ENCODE results near the gene RNF34. TPM values are rescaled to one million over a fixed set of nuclear protein-coding genes. Genes with fewer than 3 reads are reported as not detected.

Gene RNF34
- total RNA-seq, 2 experiments from 2014 or later: 85.4 to 145 TPM

GRCh38 chr12:121432740-121433480 lies 33.0 kb downstream of the RNF34 start:
- Histone ChIP-seq H3K4me2 (ENCODE audit: low read length) (no peak overlapping the region), H3K4me3 (ENCODE audit: low read depth, low read length, poor library complexity, severe bottlenecking) (no peak overlapping the region), H3K79me2 (ENCODE audit: insufficient read depth, low read depth, low read length) (no peaks in the 10 kb centered on the region), H3K4me1 (ENCODE audit: insufficient read depth, low read length, poor library complexity, severe bottlenecking) (no peaks in the 10 kb centered on the region), H3K9me3 (ENCODE audit: low read length) (peaks cover 10% of the 10 kb centered on the region), H4K20me1 (ENCODE audit: insufficient read depth, low read length) (no peaks in the 10 kb centered on the region), H3K27ac (ENCODE audit: low read depth, low read length, poor library complexity, severe bottlenecking) (no peak overlapping the region), H3K9me2 (ENCODE audit: insufficient read depth, low read length) (no peaks in the 10 kb centered on the region), H3K36me3 (ENCODE audit: insufficient read depth, low read length) (peaks cover 99% of the 10 kb centered on the region), H2AFZ (ENCODE audit: low read length) (no peak overlapping the region)
- CTCF ChIA-PET (ENCODE audit: unreplicated experiment): no interaction called here
- no peak for DNase-seq (ENCODE audit: low spot score)
- no peak for TF ChIP-seq CTCF (conservative IDR thresholded peaks at IDR 0.05; ENCODE audit: low read length)
- no peak for TF ChIP-seq EZH2phosphoT487 (IDR thresholded peaks at IDR 0.05; ENCODE audit: borderline replicate concordance, low read depth, low read length)
- intact Hi-C loops (cut with micrococcal nuclease; ENCODE audit: unreplicated experiment): no loop called here
- BruUV-seq (replicated peaks): no TSS peak
- POLR2A ChIA-PET: no interaction called here

GRCh38 chr12:121436706-121437105 lies 36.8 kb downstream of the RNF34 start:
- no peak overlapping the region for H3K4me3 ChIP-seq (ENCODE audit: low read depth, low read length, poor library complexity, severe bottlenecking)
- POLR2A ChIA-PET: no interaction called here
- H2AFZ ChIP-seq (ENCODE audit: low read length): no peak overlapping the region
- no peaks in the 10 kb centered on the region for H3K79me2 ChIP-seq (ENCODE audit: insufficient read depth, low read depth, low read length)
- peaks cover 100% of the 10 kb centered on the region for H3K36me3 ChIP-seq (ENCODE audit: insufficient read depth, low read length)
- H3K27ac ChIP-seq (ENCODE audit: low read depth, low read length, poor library complexity, severe bottlenecking): no peak overlapping the region
- CTCF ChIA-PET (ENCODE audit: unreplicated experiment): no interaction called here
- TF ChIP-seq EZH2phosphoT487 (IDR thresholded peaks at IDR 0.05; ENCODE audit: borderline replicate concordance, low read depth, low read length) (no peak), CTCF (conservative IDR thresholded peaks at IDR 0.05; ENCODE audit: low read length) (no peak)
- H3K9me2 ChIP-seq (ENCODE audit: insufficient read depth, low read length): no peaks in the 10 kb centered on the region
- no peak for DNase-seq (ENCODE audit: low spot score)
- no peaks in the 10 kb centered on the region for H3K4me1 ChIP-seq (ENCODE audit: insufficient read depth, low read length, poor library complexity, severe bottlenecking)
- intact Hi-C loops (cut with micrococcal nuclease; ENCODE audit: unreplicated experiment): no loop called here
- no TSS peak for BruUV-seq (replicated peaks)
- H3K9me3 ChIP-seq (ENCODE audit: low read length): peaks cover 9% of the 10 kb centered on the region
- no peak overlapping the region for H3K4me2 ChIP-seq (ENCODE audit: low read length)
- H4K20me1 ChIP-seq (ENCODE audit: insufficient read depth, low read length): no peaks in the 10 kb centered on the region

GRCh38 chr12:121438905-121439304 lies 39.0 kb downstream of the RNF34 start:
- CTCF ChIA-PET (ENCODE audit: unreplicated experiment): no interaction called here
- no peaks in the 10 kb centered on the region for H4K20me1 ChIP-seq (ENCODE audit: insufficient read depth, low read length)
- no peak overlapping the region for H2AFZ ChIP-seq (ENCODE audit: low read length)
- POLR2A ChIA-PET: interaction anchor here (1.2 kb wide), 1 partner anchor 17 kb away, joined by 3 read pairs; no protein-coding TSS in a partner anchor
- H3K4me1 ChIP-seq (ENCODE audit: insufficient read depth, low read length, poor library complexity, severe bottlenecking): no peaks in the 10 kb centered on the region
- BruUV-seq (replicated peaks): no TSS peak
- no peaks in the 10 kb centered on the region for H3K9me2 ChIP-seq (ENCODE audit: insufficient read depth, low read length)
- no peak for DNase-seq (ENCODE audit: low spot score)
- TF ChIP-seq EZH2phosphoT487 (IDR thresholded peaks at IDR 0.05; ENCODE audit: borderline replicate concordance, low read depth, low read length): no peak
- TF ChIP-seq CTCF (conservative IDR thresholded peaks at IDR 0.05; ENCODE audit: low read length): no peak
- H3K79me2 ChIP-seq (ENCODE audit: insufficient read depth, low read depth, low read length): no peaks in the 10 kb centered on the region
- no peak overlapping the region for H3K4me3 ChIP-seq (ENCODE audit: low read depth, low read length, poor library complexity, severe bottlenecking)
- H3K9me3 ChIP-seq (ENCODE audit: low read length): peaks cover 9% of the 10 kb centered on the region
- H3K36me3 ChIP-seq (ENCODE audit: insufficient read depth, low read length): peaks cover 100% of the 10 kb centered on the region
- intact Hi-C loops (cut with micrococcal nuclease; ENCODE audit: unreplicated experiment): no loop called here
- H3K27ac ChIP-seq (ENCODE audit: low read depth, low read length, poor library complexity, severe bottlenecking): no peak overlapping the region
- no peak overlapping the region for H3K4me2 ChIP-seq (ENCODE audit: low read length)

Data from OCI-LY7 (cell line).